ENCODE data around the gene MFRP.

DNA sequence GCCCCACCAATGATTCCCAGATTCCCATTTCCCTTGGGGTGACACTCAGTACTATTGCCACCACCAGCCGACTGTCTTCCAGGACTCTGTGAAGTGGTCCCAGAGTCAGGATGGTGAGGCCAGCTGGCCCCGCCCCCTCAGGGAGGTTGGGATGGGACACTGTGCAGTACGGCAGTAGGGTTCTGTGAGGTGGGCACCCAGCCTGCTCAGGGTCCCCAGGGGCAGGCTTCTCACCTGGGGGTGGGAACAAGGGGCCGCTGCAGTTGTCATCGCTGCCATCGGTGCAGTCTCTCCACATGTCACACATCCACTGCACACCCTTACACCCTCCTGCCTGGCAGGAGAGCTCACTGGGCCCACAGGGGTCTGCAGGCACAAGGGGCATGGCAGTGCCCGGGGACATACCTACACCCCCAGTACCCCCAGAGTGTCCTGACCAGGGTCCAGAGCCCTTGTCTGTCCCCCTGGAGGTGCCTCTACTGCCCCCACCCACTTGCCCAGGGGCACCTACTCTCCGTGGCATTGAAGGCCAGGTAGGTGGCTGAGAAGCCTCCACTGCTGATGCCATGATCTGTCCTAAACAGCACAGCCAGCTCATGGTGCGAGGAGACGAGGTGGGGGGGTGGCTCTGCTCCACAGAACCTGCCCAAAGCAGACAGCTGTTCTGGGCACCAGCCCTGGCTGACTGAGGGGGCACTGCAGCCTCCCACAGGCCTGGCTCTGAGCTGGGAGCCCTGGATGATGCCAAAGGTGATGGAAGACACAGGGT, 4.0 kb downstream of the MFRP start:
- TF ChIP-seq, protein P1, sequence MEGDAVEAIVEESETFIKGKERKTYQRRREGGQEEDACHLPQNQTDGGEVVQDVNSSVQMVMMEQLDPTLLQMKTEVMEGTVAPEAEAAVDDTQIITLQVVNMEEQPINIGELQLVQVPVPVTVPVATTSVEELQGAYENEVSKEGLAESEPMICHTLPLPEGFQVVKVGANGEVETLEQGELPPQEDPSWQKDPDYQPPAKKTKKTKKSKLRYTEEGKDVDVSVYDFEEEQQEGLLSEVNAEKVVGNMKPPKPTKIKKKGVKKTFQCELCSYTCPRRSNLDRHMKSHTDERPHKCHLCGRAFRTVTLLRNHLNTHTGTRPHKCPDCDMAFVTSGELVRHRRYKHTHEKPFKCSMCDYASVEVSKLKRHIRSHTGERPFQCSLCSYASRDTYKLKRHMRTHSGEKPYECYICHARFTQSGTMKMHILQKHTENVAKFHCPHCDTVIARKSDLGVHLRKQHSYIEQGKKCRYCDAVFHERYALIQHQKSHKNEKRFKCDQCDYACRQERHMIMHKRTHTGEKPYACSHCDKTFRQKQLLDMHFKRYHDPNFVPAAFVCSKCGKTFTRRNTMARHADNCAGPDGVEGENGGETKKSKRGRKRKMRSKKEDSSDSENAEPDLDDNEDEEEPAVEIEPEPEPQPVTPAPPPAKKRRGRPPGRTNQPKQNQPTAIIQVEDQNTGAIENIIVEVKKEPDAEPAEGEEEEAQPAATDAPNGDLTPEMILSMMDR (IDR thresholded peaks at IDR 0.05; ENCODE audit: low read depth, low read length): no peak
- TF ChIP-seq POLR2A (IDR thresholded peaks at IDR 0.05; ENCODE audit: extremely low read depth, insufficient read length): no peak

All from NB4 (cell line).